BE2C (cell line): ENCODE data around the gene SLC16A10.

Experiments used
- DNase-seq: peaks from one replicate; pipeline ENCODE4 v3.0.0-alpha.2; 2020
- H3K27me3 ChIP-seq: fragments of 250-450 bp; sonication (Bioruptor Pico); 2 replicates; pipeline ENCODE4 v1.5.1; 2020; ENCODE audit warnings: mild to moderate bottlenecking
- H3K36me3 ChIP-seq: fragments of 250-450 bp; sonication (Bioruptor Pico); 2 replicates; pipeline ENCODE4 v1.5.1; 2020; ENCODE audit warnings: mild to moderate bottlenecking
- H3K4me1 ChIP-seq: fragments of 250-450 bp; sonication (Bioruptor Pico); 2 replicates; pipeline ENCODE4 v1.5.1; 2020
- H3K4me3 ChIP-seq: 2 replicates; pipeline ENCODE4 v1.5.1; 2011; ENCODE audit warnings: low read depth, low read length
- H3K9me3 ChIP-seq: fragments of 250-450 bp; sonication (Bioruptor Pico); 2 replicates; pipeline ENCODE4 v1.5.1; 2020
- TF ChIP-seq, protein P1 (sequence below): IDR thresholded peaks from 2 replicates; pipeline ENCODE4 v1.5.1; 2012; ENCODE audit warnings: mild to moderate bottlenecking, low read depth, low read length

SLC16A10 gene

DNA sequence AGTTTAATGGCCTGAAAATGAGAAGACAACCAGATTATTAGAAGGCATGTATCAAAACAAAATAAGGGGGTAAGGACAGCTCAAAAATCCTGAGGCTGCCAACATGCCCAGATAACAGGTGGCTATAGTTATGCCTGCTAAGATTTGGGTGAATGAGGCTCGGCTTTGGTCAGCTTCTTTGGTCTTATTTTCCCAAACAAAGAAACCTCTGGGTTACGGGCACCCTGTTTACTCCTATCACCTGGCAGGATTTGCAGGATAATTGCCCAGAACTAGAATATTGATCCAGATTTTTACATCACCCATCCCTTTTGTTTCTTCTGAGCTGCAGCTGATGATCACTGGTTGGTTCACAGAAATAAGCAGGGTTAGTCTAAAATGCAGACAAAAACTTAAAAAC lies 74.3 kb downstream of the SLC16A10 start:
- TF ChIP-seq, protein P1, sequence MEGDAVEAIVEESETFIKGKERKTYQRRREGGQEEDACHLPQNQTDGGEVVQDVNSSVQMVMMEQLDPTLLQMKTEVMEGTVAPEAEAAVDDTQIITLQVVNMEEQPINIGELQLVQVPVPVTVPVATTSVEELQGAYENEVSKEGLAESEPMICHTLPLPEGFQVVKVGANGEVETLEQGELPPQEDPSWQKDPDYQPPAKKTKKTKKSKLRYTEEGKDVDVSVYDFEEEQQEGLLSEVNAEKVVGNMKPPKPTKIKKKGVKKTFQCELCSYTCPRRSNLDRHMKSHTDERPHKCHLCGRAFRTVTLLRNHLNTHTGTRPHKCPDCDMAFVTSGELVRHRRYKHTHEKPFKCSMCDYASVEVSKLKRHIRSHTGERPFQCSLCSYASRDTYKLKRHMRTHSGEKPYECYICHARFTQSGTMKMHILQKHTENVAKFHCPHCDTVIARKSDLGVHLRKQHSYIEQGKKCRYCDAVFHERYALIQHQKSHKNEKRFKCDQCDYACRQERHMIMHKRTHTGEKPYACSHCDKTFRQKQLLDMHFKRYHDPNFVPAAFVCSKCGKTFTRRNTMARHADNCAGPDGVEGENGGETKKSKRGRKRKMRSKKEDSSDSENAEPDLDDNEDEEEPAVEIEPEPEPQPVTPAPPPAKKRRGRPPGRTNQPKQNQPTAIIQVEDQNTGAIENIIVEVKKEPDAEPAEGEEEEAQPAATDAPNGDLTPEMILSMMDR = no peak
- Histone ChIP-seq H3K4me1 (no peaks in the 10 kb centered on the region), H3K9me3 (no peaks in the 10 kb centered on the region), H3K36me3 (no peaks in the 10 kb centered on the region), H3K4me3 (no peak overlapping the region), H3K27me3 (no peaks in the 10 kb centered on the region)
- no peak for DNase-seq

DNA sequence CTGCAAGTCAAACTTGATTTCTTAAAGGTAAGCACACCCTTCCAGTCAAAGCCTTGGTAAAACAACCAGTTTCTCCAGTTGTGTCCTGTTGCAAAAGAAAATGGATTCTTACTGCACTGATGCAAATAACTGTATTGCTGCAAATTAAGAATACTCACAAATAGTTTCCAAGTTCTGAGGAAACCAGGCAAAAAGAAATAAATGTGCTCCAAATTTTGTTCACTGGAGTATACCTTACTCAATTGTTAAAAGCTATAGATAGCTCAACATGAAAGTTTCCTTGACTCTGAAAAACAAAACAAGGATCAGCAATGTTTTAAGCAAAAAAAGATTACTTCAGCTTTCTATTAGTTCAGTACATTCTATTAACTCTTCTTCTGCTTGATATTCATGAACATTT lies 75.2 kb downstream of the SLC16A10 start:
- DNase-seq = no peak

DNA sequence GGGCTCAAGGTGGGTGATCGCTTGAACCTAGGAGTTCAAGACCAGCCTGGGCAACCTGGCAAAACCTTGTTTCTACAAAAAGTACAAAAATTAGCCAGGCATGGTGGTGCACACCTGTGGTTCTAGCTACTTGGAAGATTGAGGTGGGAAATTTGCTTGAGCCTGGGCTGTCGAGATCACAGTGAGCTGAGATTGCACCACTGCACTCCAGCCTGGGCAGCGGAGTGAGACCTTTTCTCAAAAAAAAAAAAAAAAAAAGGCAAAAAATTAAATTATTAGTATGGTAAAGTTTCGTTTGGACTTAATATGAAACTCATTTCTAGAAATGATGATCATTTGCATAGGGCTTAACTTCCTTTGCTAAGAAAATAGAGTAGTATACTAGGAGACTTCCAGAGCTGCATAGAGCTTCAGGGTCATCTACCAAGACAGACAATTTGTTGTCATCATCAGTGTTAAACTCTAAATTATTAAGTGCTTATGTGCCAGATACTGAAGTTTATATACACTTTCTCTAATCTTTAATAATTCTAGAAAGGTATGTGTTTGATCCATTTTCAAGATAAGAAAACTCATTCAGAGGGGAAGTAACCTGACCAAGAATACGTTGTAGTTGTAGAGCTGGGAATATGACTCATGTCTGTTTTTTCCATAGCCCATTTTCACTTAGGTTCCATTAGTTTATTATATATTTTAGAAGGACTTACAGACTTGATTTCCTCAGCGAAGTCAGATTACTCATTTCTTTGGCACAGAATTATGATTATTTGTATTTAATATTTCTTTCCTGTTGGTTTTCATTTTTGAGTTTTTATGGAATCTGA lies 84.5 kb downstream of the SLC16A10 start:
- H3K36me3 ChIP-seq = no peaks in the 10 kb centered on the region
- no peaks in the 10 kb centered on the region for H3K9me3 ChIP-seq
- no peak overlapping the region for H3K4me3 ChIP-seq
- DNase-seq = no peak
- H3K4me1 ChIP-seq = no peaks in the 10 kb centered on the region
- TF ChIP-seq, protein P1 = no peak
- H3K27me3 ChIP-seq = no peaks in the 10 kb centered on the region

More for the DNA sequence above, 75.2 kb downstream of the SLC16A10 start:
- no peaks in the 10 kb centered on the region for H3K36me3 ChIP-seq
- H3K27me3 ChIP-seq = no peaks in the 10 kb centered on the region
- TF ChIP-seq, protein P1 = no peak
- H3K4me3 ChIP-seq = no peak overlapping the region
- H3K9me3 ChIP-seq = no peaks in the 10 kb centered on the region
- no peaks in the 10 kb centered on the region for H3K4me1 ChIP-seq

DNA sequence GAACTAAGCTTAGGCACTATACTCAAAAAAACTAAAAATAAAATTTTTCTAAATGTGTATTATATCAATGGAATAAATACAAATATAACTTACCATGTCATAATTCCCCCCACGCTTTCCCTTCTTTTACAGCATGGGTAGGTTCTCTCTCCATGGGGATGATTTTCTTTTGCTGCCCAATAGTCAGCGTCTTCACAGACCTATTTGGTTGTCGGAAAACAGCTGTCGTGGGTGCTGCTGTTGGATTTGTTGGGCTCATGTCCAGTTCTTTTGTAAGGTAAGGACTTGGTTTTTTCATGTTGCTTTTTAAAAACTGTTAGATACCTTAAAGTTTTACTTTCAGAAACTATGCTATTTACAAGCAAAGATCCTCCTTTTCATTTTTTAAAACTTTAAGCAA lies 85.3 kb downstream of the SLC16A10 start:
- no peaks in the 10 kb centered on the region for H3K36me3 ChIP-seq
- TF ChIP-seq, protein P1 = no peak
- no peak overlapping the region for H3K4me3 ChIP-seq
- no peaks in the 10 kb centered on the region for H3K9me3 ChIP-seq
- no peaks in the 10 kb centered on the region for H3K4me1 ChIP-seq
- no peaks in the 10 kb centered on the region for H3K27me3 ChIP-seq
- no peak for DNase-seq

DNA sequence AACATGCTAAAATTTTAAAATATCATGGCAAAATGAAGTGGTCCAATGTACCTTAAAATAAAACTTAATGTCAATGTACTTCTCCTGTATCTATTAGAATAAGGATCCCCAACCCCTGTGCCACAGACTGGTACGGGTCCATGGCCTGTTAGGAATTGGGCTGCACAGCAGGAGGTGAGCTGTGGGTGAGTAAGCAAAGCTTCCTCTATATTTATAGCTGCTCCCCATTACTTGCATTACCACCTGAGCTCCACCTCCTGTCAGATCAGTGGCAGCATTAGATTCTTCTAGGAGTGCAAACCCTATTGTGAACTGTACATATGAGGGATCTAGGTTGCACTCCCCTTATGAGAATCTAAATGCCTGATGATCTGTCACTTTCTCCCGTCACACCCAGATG lies 86.0 kb downstream of the SLC16A10 start:
- no peaks in the 10 kb centered on the region for H3K9me3 ChIP-seq
- no peaks in the 10 kb centered on the region for H3K4me1 ChIP-seq
- H3K4me3 ChIP-seq = no peak overlapping the region
- TF ChIP-seq, protein P1 = no peak
- no peaks in the 10 kb centered on the region for H3K27me3 ChIP-seq
- H3K36me3 ChIP-seq = no peaks in the 10 kb centered on the region
- no peak for DNase-seq

DNA sequence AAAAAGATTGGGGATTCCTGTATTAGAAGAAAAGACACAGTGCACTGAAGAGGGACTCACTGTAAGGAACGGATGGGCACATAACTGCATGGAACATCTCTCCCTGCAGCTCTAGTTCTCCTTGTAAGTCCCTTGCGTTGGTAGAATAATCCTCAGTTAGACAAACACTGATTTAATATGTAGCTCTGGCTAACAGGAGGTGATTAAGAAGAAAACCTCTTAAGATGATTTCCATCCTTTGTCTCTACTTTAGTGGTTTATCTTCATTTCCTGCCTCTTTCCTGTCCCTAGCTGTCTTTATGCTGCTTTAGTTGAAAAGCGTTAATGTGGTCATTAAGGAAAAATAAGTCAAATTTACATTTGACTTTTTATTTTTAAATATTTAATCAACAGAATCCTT lies 86.6 kb downstream of the SLC16A10 start:
- TF ChIP-seq, protein P1 = no peak
- no peak overlapping the region for H3K4me3 ChIP-seq
- no peaks in the 10 kb centered on the region for H3K4me1 ChIP-seq
- no peak for DNase-seq
- H3K27me3 ChIP-seq = no peaks in the 10 kb centered on the region
- no peaks in the 10 kb centered on the region for H3K9me3 ChIP-seq
- no peaks in the 10 kb centered on the region for H3K36me3 ChIP-seq
